Measurements from ENCODE around the gene PLCL2. TPM values are rescaled to one million over a fixed set of nuclear protein-coding genes. Genes with fewer than 3 reads are reported as not detected.

Gene PLCL2
- total RNA-seq, 1 experiment from 2014 or later = 32.1 TPM

DNA sequence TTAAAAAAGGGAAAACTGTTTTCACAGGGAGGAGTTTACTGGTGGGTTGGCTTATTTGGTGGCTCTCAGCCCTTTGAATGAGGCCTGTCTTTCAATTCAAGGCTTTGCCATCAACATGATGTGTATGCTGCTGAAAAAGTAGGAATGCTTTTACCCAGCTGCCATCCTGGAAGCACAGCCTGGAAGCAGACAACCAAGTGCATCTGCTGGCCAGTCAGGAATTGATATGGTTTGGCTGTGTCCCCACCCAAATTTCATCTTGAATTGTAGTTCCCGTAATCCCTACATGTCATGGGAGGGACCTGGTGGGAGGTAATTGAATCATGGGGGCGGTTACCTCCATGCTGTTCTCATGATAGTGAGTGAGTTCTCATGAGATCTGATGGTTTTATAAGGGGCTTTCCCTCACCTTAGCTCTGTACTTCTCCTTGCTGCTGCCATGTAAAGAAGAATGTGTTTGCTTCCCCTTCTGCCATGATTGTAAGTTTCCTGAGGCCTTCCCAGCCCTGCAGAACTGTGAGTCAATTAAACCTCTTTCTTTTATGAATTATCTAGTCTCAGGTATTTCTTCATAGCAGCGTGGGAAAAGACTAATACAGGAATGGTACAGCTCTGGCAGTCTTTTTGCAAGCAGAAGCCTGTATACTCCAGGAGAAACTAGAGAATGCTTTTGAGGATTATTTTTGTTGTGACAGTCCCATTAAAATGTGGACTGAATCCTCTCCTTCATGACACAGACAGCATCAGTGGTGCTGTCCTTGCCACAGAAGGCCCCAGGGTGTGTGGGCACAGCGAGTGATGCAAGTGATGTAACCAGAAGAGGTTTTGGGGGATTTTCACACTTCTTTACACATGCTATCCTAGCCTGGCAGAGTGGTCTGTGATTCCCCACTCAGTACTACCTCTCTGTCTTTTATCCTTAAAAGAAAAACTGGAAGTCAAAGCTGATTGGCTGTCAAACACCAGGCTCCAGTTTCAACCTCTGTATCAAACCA is 20.0 kb downstream of the PLCL2 start:
- no peaks in the 10 kb centered on the region for H3K27me3 ChIP-seq (ENCODE audit: insufficient read depth, low read length)
- no peak overlapping the region for H3K27ac ChIP-seq (ENCODE audit: insufficient read length, low read depth, low read length)

More for the DNA sequence above, 20.0 kb downstream of the PLCL2 start:
- H2BK5ac ChIP-seq (ENCODE audit: insufficient read length, low read length) = no peak overlapping the region
- H2BK12ac ChIP-seq (ENCODE audit: insufficient read length, low read depth, low read length) = no peak overlapping the region
- H3K56ac ChIP-seq (ENCODE audit: insufficient read length, low read depth, low read length) = no peak overlapping the region
- H2BK15ac ChIP-seq (ENCODE audit: low read depth, low read length) = no peak overlapping the region
- Mint-ChIP-seq H3K4me3 (no peak overlapping the region), H3K9me3 (no peaks in the 10 kb centered on the region), H3K36me3 (ENCODE audit: insufficient read depth in 1 of 3, low read depth in 3 of 3) (no peaks in the 10 kb centered on the region), H3K27me3 (ENCODE audit: low read depth) (no peaks in the 10 kb centered on the region), H3K27ac (peak overlapping the region in 2 of 3 experiments; percentile 81 to 90; a peak in 4 of 7 replicates), H3K4me1 (peaks cover 54 to 67% of the 10 kb centered on the region in 2 experiments)
- TF ChIP-seq, protein P1, sequence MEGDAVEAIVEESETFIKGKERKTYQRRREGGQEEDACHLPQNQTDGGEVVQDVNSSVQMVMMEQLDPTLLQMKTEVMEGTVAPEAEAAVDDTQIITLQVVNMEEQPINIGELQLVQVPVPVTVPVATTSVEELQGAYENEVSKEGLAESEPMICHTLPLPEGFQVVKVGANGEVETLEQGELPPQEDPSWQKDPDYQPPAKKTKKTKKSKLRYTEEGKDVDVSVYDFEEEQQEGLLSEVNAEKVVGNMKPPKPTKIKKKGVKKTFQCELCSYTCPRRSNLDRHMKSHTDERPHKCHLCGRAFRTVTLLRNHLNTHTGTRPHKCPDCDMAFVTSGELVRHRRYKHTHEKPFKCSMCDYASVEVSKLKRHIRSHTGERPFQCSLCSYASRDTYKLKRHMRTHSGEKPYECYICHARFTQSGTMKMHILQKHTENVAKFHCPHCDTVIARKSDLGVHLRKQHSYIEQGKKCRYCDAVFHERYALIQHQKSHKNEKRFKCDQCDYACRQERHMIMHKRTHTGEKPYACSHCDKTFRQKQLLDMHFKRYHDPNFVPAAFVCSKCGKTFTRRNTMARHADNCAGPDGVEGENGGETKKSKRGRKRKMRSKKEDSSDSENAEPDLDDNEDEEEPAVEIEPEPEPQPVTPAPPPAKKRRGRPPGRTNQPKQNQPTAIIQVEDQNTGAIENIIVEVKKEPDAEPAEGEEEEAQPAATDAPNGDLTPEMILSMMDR (conservative IDR thresholded peaks at IDR 0.05) = no peak
- H2AK5ac ChIP-seq (ENCODE audit: insufficient read length, low read length) = no peak overlapping the region
- H3K14ac ChIP-seq (ENCODE audit: insufficient read depth, low read length) = no peak overlapping the region
- no peak overlapping the region for H3K23ac ChIP-seq (ENCODE audit: insufficient read length, low read depth, low read length)
- no peak overlapping the region for H4K8ac ChIP-seq (replicated peaks; ENCODE audit: insufficient read length, low read depth, low read length)
- H3K18ac ChIP-seq (ENCODE audit: insufficient read length, low read depth, low read length) = no peak overlapping the region
- H3K79me2 ChIP-seq (ENCODE audit: insufficient read depth, low read length) = 0 out of 2 replicates have a peak, but pooled peaks cover 2% of the 10 kb centered on the region
- H3K9me3 ChIP-seq (ENCODE audit: control insufficient read depth, low read depth, low read length) = no peaks in the 10 kb centered on the region
- H2BK120ac ChIP-seq (ENCODE audit: low read depth, low read length, poor library complexity, severe bottlenecking) = no peak overlapping the region
- no peak for DNase-seq
- no peaks in the 10 kb centered on the region for H4K20me1 ChIP-seq (ENCODE audit: control insufficient read depth, insufficient read depth, insufficient read length)
- H3K4ac ChIP-seq (ENCODE audit: low read depth, low read length) = no peak overlapping the region
- H3T11ph ChIP-seq (ENCODE audit: low read length) = no peak overlapping the region
- no peak overlapping the region for H2AFZ ChIP-seq (ENCODE audit: low read length)
- H4K91ac ChIP-seq (ENCODE audit: insufficient read length, low read depth, low read length) = no peak overlapping the region
- no peaks in the 10 kb centered on the region for H3K23me2 ChIP-seq (ENCODE audit: insufficient read length, low read depth, low read length, poor library complexity, severe bottlenecking)
- H3K79me1 ChIP-seq (ENCODE audit: insufficient read depth, low read depth, low read length, poor library complexity, severe bottlenecking) = no peaks in the 10 kb centered on the region
- H3K4me1 ChIP-seq (ENCODE audit: insufficient read depth, low read length) = peaks cover 3% of the 10 kb centered on the region; the same call in 1 of the 2 replicates
- no CpG with 5 or more reads among the region's 4 CpGs for WGBS (ENCODE audit: extremely low coverage, insufficient read length, low lambda C conversion rate)
- no peak overlapping the region for H3K4me2 ChIP-seq (ENCODE audit: insufficient read depth, insufficient read length, low read length)
- H4K5ac ChIP-seq (ENCODE audit: insufficient read length, low read depth, low read length) = no peak overlapping the region
- no peak overlapping the region for H3K9ac ChIP-seq (ENCODE audit: extremely low read depth, insufficient read length, low read length)
- no peak overlapping the region for H2BK20ac ChIP-seq (ENCODE audit: low read depth, low read length, poor library complexity, severe bottlenecking)
